Endometrial microvascular endothelial cells (primary cell): ENCODE data around the gene PTPRN2. TPM values are rescaled to one million over a fixed set of nuclear protein-coding genes. Genes with fewer than 3 reads are reported as not detected.
"Not testable (repeated sequence)": the region's sequence is repeated elsewhere in the genome, so short reads cannot be mapped to it uniquely, and the experiment has no call there.

Source experiments
- in situ Hi-C: cut with HindIII; loops from 2 replicates; pipeline ENCODE4 v1.10.0; 2017; ENCODE audit warnings: low sequenced_read_pairs, low pct_unique_long_range_greater_than_20kb; ENCODE audit errors: inconsistent ontology term
- total RNA-seq: library from RNA; depleted of rRNA; stranded (reverse); fragments of >200 nt; gene quantifications from one replicate; pipeline ENCODE4 v1.2.3, GENCODE V29; 2015; ENCODE audit errors: inconsistent ontology term

PTPRN2 gene
- total RNA-seq, 1 donor from 2014 or later: 13.3 TPM

DNA sequence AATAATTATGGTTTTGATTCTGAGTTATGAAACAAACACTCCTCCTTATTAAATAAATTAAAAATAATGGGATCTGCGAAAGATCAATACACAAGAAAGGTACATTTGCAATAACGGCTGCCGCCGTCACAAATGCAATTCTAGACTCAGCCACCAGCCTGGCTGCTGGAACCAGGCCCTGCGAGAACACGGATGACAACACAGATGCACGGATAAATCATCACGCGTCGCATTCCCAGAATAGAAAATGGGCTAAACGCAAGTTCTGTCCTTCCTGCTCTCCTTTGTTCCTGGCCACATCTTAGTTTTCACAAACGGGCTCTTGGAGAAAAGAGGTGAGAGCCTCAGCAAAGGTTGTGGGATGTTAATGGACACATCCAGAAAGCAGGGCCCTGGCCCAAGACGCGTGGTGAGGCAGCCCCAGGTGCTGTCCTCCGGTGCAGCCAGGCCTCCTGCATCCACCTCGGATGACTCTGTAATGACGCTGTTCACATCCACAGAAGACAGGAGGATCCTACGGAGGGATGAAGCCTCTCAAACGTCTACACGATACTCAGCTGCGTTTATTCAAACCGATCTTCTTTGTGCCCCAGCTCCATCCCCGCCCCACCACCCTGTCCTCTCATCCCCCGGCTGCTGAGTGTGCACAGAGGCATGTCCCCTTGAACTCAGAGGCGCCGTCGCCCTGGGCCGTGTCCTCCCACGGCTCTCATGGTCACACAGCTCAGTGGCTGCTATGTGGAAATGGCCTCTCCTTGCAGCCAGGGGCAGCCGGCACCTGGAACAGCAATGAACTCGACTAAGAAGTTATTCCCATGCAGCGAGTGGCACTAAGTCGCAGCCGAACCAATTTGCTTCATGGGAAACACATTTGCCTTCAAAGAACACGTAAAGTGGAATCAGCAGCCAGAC is 197.9 kb downstream of the PTPRN2 start:
- in situ Hi-C loops: no loop called here

DNA sequence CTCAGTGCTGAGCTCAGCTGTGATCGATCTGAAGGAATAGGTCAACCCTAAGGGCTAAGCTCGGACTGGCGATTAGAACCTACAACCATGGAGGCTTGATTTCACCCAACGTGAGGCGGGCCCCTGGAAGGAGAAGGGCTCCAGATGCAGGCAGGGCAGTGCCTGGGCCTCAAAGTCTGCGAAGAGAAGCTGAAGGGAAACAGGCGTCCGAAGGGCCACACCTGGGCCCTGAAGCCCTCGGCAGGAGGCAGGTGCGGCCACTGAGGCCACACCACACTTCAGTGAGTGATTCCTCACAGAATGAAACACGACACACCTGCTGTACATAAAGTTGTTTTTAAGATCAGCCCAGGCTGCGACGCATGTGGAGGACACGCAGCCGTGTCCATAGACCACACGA is 198.7 kb downstream of the PTPRN2 start:
- in situ Hi-C loops: no loop called here

DNA sequence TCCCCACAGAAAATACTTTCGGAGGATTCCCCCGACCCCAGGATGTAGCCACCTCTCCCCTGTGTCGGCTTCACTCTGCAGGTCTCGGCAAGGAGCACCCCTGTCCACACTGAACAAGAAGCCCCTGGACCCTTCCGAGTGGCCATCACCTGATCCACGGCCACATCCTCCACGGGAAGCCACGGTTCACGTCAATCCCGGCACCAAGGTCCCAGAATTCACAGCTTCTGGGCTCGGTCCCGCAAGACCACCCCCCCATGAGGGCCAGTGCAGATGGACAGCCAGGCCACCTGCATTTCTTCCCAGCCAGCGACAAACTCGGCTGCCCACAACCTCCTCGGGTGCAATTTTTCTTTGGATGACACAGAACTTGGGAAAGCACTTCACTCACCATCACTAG is 199.6 kb downstream of the PTPRN2 start:
- in situ Hi-C loops: no loop called here

DNA sequence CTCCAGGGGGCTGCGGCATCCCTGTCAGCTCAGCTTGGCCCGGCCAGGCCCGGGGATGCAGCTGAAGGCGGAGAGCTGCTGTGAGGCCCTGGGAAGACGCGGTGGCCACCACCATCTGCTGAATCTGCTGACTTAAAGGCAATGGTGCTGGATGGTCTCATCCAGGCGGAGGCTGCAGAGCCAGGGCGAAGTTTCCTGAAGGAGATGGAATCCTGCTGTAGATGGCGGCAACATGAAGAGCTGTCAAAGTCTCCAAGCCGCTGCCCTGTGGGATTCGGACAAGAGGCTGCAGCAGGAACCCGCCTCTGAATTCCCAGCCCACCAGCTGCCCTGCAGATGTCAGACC is 200.1 kb downstream of the PTPRN2 start:
- in situ Hi-C loops: no loop called here

DNA sequence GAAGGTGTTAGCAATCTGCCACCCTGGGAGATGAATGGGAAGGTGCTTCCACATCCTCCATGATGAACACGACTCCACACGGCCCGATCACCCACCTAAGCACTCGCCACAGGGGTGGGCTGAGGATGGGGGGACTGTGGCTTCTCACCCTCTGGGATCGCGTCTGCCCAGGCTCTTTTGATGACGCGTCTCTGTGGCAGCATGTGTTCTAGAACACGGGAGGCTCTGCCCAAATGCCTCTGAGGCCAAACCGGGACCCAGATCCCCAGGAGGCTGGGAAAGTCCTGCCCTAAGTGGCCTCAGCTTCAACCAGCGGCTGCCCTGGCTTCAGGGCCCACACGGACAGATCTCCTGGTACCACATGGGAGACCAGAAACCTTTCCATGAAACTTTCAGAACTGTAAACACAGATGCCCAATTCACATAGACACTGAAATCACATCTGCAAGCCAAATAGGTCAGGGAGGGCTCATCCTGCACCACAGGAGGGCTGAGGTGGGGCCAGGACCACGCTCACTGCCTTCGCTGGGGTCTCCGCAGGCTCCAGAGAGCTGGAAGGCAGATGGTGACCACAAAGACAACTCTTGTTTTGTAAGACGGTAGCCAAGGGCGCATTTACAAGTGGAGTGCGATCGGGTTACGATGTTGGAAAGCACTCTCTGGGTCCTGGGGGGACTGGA is 200.6 kb downstream of the PTPRN2 start:
- in situ Hi-C loops: no loop called here

DNA sequence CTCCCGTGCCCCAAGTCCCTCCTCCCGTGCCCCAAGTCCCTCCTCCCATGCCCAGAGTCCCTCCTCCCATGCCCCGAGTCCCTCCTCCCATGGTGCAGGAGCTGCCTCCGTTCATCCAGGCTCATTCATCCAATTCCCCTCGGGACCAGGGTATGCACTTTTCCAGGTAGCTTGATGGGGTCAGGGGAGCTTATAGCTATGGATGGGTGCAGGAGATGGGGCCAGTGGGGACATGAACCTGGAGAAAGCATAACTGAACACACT is 201.3 kb downstream of the PTPRN2 start:
- in situ Hi-C loops: no loop called here

DNA sequence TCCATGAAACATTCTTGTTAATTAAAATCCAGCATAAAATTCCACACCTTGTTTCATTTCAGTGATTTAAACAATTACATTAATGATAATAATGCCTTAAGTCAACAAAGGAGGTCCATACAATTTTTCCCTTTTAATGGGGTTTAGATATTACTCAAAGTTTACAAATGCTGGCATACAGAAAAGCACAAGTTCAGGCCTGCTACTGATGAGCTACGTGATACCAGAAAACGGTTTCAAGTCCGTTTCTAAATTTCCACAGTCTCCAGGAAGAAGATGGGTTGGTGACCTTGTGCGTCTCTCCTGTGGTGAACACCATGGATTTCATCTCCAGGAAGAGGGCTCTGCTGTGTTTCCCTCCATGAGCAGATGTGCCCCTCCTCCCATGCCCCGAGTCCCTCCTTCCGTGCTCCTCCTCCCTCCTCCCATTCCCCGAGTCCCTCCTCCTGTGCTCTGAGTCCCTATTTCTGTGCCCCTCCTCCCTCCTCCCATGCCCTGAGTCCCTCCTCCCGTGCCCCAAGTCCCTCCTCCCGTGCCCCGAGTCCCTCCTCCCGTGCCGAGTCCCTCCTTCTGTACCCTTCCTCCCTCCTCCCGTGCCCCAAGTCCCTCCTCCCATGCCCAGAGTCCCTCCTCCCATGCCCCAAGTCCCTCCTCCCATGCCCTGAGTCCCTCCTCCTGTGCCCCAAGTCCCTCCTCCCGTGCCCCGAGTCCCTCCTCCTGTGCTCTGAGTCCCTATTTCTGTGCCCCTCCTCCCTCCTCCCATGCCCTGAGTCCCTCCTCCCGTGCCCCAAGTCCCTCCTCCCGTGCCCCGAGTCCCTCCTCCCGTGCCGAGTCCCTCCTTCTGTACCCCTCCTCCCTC is 201.9 kb downstream of the PTPRN2 start:
- in situ Hi-C loops: not testable (repeated sequence)

DNA sequence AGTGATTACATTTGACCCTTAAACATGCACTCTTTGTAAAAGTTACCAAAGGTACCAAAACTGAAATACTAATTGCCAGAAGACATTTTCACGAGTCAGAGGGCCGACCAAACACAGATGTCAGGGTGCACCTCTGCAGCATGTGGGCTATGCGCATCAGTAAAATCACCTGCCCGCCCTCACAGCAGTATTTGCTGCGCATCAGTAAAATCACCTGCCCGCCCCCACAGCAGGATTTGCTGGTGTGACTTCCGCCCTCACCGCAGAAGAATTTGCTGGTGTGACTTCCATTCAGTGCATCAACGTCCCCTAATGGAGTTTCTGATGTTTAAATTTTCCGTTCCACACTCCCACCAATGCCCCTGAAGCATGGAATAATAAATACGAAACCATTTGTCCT is 202.9 kb downstream of the PTPRN2 start:
- in situ Hi-C loops: no loop called here

DNA sequence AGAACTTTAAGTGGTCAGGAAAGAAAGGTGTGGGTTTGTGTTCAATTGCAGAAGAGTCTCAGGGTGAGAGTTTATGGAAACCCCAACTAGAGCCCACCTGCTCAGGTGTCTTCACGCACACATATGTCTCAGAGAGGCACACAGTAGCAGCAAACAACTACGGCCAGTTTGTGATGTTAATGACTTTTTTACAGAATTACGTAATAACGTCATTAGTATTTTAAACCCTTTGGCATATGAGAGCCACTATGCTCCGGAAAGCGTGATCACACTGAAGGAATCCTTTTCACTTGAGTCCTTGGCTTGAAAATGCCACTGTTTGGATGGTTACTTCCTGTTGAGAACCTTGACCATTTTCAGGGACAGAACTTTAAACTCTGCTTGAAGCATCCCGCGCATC is 204.0 kb downstream of the PTPRN2 start:
- in situ Hi-C loops: no loop called here

DNA sequence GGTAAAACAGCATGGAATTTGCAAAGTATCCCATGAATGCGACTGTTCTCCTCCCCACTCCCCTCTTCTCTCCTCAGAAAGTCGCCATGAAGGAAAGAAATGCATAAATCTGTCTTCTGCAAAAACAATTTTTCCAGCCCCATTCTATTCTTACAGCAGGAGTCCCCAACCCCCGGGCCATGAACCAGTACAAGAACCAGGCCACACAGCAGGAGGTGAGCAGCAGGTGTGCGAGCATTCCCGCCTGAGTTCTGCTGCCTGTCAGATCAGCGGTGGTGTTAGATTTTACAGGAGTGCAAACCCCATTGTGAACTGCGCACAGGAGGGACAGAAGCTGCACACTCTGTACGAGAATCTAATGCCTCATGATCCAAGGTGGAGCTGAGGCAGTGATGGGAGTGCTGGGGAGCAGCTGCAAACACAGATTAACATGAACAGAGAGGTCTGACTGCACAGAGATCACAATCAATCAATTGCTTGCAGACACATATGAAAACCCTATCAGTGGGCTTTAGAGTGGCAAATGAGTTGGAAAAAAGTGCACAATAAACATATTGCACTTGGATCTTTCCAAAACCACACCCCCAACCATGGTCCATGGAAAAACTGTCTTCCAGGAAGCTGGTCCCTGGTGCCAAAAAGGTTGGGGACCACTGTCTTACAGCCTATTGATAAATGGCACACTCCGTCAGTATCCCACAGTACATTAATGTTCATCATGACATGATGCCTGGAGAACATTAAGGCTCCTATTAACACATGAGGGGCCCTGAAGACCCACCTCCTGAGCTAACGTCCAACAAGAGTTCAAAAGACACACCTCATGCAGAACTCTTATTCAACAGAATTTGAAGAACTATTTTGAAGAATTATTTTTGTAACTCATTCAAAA is 205.0 kb downstream of the PTPRN2 start:
- in situ Hi-C loops: no loop called here

DNA sequence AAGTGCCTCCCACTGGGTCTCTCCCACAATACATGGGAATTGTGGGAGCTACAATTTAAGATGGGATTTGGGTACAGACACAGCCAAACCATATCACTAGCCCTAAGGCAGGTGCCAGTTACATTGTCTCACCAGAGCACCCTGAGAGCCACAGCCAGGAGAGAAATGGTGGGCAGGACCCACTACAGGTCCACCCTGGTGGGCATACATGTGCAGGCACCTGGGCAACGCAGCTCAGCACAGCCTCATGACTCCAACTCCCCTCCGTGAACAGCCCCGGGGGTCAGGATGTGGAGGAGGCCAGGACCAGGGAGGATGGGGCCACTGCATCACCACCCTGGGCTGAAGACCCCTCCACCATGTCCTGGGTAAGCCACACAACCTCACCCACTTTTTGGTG is 205.7 kb downstream of the PTPRN2 start:
- in situ Hi-C loops: no loop called here

DNA sequence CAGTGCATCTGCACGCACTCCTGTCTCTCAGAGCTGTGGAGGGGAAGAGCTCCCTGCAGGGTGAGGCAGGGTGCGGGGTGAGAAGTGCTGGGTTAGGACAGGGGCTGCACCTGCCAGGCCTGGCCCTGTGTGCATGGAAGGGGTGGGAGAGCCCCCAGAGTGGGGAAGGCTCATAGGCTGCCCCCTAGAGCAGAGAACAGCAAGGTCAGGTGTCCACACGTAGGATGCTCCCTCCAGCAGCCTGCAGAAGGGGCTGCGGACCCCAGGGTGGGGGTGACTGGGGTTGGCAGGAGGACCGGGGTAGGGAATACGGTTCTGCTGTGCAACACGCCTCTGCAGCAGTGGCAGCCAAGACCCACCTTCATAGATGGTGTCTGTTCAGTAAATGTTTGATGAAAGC is 208.6 kb downstream of the PTPRN2 start:
- in situ Hi-C loops: no loop called here

DNA sequence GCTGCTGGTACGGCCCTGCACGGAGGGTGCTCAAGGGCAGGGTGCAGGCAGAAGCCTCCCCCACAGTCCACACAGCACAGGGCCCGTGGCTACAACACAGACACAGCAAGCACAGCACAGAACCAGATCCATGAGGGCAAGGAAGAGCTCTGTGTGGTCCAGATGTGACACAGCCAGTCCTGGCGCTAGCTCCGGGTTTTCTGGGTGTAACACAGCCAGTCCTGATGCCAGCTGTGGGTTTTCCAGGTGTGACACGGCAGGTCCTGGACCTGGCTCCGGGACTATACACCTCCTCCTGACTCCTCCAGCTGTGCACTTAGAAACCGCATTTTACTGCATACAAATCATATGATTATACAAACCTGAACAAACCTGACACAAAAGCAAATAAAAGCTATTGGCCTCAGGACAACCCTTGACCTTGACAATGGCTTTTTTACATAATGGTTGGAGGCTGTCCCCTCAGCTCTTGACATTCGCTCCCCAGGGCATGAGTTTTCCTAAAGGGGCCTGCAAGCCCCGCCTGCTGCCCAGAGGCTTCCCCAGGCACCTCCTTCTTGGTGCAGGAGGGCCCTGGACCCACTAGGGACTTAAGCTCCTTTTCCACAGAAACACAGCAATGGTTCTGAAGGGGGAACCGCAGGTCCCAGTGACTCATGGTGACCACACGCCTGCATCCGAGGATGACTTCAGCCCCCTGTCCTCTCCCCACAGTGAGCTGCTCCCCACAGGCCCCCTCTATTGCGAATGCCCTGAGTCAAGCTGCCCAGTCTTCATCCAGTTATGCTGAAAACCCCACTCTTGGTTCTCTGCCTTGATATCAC is 209.6 kb downstream of the PTPRN2 start:
- in situ Hi-C loops: no loop called here

DNA sequence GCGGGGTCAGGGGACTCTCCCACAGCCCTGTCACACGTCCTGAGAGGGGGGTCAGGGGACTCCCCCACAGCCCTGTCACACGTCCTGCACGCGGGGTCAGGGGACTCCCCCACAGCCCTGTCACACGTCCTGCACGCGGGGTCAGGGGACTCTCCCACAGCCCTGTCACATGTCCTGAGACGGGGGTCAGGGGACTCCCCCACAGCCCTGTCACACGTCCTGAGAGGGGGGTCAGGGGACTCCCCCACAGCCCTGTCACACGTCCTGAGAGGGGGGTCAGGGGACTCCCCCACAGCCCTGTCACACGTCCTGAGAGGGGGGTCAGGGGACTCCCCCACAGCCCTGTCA is 210.8 kb downstream of the PTPRN2 start:
- in situ Hi-C loops: not testable (repeated sequence)

DNA sequence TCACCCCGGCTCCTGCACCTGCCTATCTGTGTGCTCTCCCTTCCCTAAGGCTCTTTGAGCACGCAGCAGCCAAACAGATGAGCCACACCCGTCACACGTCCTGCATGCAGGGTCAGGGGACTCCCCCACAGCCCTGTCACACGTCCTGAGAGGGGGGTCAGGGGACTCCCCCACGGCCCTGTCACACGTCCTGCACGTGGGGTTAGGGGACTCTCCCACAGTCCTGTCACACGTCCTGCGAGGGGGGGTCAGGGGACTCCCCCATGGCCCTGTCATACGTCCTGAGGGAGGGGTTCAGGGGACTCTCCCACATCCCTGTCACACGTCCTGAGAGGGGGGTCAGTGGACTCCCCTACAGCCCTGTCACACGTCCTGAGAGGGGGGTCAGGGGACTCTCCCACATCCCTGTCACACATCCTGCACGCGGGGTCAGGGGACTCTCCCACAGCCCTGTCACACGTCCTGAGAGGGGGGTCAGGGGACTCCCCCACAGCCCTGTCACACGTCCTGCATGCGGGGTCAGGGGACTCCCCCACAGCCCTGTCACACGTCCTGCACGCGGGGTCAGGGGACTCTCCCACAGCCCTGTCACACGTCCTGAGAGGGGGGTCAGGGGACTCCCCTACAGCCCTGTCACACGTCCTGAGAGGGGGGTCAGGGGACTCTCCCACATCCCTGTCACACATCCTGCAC is 211.3 kb downstream of the PTPRN2 start:
- in situ Hi-C loops: not testable (repeated sequence)

DNA sequence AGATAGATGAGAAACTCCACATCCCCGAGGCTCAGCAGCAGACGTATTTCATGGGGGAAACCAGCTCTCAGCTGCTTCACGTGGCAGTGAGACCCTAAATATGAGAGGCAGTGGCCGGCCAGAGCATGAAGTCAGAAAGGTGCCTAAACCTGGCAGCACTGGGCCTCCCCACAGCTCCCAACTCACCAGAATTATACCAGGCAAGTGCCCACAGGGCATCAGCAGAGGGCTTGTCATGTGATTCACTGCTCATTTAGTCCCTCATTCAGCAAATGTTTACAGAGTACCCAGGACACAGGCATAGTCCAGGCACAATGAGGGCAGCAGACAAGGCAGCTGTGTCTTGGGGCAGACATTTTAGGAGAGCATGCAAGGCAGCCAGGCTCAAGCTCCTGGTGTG is 212.6 kb downstream of the PTPRN2 start:
- in situ Hi-C loops: no loop called here

DNA sequence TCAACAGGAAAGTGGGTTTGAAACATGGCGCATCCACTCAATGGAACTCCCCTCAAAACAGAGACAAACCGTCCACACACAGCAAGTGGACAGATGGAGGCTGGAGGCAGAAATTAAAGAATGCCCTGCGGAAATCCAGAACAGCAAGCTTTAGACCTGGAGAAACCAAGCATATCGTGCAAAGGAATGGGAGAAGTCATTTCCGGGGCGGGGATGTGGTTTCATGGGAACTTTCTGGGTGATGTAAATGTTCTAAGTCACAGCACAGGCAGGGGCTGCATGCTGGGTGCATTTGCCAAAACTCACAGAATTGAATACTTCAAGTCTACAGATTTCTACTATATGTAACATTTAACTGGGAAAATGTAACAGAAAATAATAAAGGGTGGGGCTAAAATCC is 213.0 kb downstream of the PTPRN2 start:
- in situ Hi-C loops: no loop called here

DNA sequence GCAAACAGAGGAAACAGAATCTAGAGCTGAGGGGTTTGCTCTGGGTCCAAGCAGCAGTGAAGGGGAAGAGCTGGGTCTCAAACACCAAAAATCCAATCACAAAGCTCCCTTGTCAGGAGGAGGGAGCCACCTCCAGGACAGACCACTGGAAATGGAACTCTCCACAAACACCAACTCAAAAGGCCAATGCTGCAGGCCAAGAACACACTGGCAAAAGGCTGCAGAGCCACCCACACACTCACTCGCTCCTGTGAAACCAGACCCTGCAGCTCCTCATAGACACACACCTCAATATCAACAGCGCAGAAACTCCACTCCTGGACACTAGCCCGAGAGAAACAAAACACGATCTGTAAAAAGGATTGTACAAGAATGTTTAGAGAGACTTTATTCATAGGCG is 213.5 kb downstream of the PTPRN2 start:
- in situ Hi-C loops: no loop called here
